H9 (cell line): ENCODE results near the gene SLC2A4. TPM values are rescaled to one million over a fixed set of nuclear protein-coding genes. Genes with fewer than 3 reads are reported as not detected.

ENCODE experiments used
- DNase-seq: peaks from one replicate; pipeline ENCODE4 v3.0.0-alpha.2; 2017
- H2AFZ ChIP-seq: one replicate; pipeline ENCODE4 v1.6.1; 2013; ENCODE audit warnings: mild to moderate bottlenecking, low read length, control low read depth, moderate library complexity
- H2AK5ac ChIP-seq: 2 replicates; pipeline ENCODE4 v1.6.1; 2013; ENCODE audit warnings: low read length, control low read depth, mixed read lengths; ENCODE audit not compliant: insufficient read length
- H2BK120ac ChIP-seq: one replicate; pipeline ENCODE4 v1.6.1; 2013; ENCODE audit warnings: low read depth, mild to moderate bottlenecking, low read length, control low read depth, inconsistent platforms; ENCODE audit not compliant: poor library complexity, severe bottlenecking
- H2BK12ac ChIP-seq: 2 replicates; pipeline ENCODE4 v1.6.1; 2013; ENCODE audit warnings: low read length, control low read depth, mixed read lengths, low read depth; ENCODE audit not compliant: insufficient read length
- H2BK15ac ChIP-seq: 2 replicates; pipeline ENCODE4 v1.6.1; 2013; ENCODE audit warnings: low read depth, low read length, control low read depth
- H2BK20ac ChIP-seq: one replicate; pipeline ENCODE4 v1.6.1; 2013; ENCODE audit warnings: low read depth, mild to moderate bottlenecking, low read length, control low read depth, inconsistent platforms; ENCODE audit not compliant: poor library complexity, severe bottlenecking
- H2BK5ac ChIP-seq: 2 replicates; pipeline ENCODE4 v1.6.1; 2013; ENCODE audit warnings: low read length, control low read depth, mixed read lengths; ENCODE audit not compliant: insufficient read length
- H3K14ac ChIP-seq: 2 replicates; pipeline ENCODE4 v1.6.1; 2013; ENCODE audit warnings: low read length, control low read depth; ENCODE audit not compliant: insufficient read depth
- H3K18ac ChIP-seq: 2 replicates; pipeline ENCODE4 v1.6.1; 2013; ENCODE audit warnings: low read depth, mild to moderate bottlenecking, mixed read lengths, low read length, control low read depth; ENCODE audit not compliant: insufficient read length
- H3K23ac ChIP-seq: 2 replicates; pipeline ENCODE4 v1.6.1; 2013; ENCODE audit warnings: low read length, control low read depth, mixed read lengths, low read depth; ENCODE audit not compliant: insufficient read length
- H3K23me2 ChIP-seq: 2 replicates; pipeline ENCODE4 v1.6.1; 2013; ENCODE audit warnings: low read depth, mild to moderate bottlenecking, mixed read lengths, low read length, control low read depth; ENCODE audit not compliant: insufficient read length, poor library complexity, severe bottlenecking
- H3K27ac ChIP-seq: 2 replicates; pipeline ENCODE4 v1.5.1; 2013; ENCODE audit warnings: low read length, control low read depth, mixed read lengths, low read depth; ENCODE audit not compliant: insufficient read length
- H3K27me3 ChIP-seq: 2 replicates; pipeline ENCODE4 v1.6.1; 2013; ENCODE audit warnings: low read length, control low read depth, inconsistent platforms; ENCODE audit not compliant: insufficient read depth
- H3K4ac ChIP-seq: 2 replicates; pipeline ENCODE4 v1.6.1; 2013; ENCODE audit warnings: low read depth, mild to moderate bottlenecking, control low read depth, inconsistent platforms, low read length, moderate library complexity
- H3K4me1 ChIP-seq: 2 replicates; pipeline ENCODE4 v1.6.1; 2013; ENCODE audit warnings: low read length, control low read depth, inconsistent platforms; ENCODE audit not compliant: insufficient read depth
- H3K4me2 ChIP-seq: 2 replicates; pipeline ENCODE4 v1.6.1; 2013; ENCODE audit warnings: low read length, control low read depth, mixed read lengths; ENCODE audit not compliant: insufficient read length, insufficient read depth
- H3K56ac ChIP-seq: 2 replicates; pipeline ENCODE4 v1.6.1; 2013; ENCODE audit warnings: low read depth, mild to moderate bottlenecking, mixed read lengths, low read length, control low read depth; ENCODE audit not compliant: insufficient read length
- H3K79me1 ChIP-seq: 2 replicates; pipeline ENCODE4 v1.6.1; 2013; ENCODE audit warnings: low read depth, mild to moderate bottlenecking, moderate library complexity, low read length, control low read depth, inconsistent platforms; ENCODE audit not compliant: insufficient read depth, poor library complexity, severe bottlenecking
- H3K79me2 ChIP-seq: 2 replicates; pipeline ENCODE4 v1.6.1; 2013; ENCODE audit warnings: low read length, control low read depth, inconsistent platforms; ENCODE audit not compliant: insufficient read depth
- H3K9ac ChIP-seq: 2 replicates; pipeline ENCODE4 v1.6.1; 2013; ENCODE audit warnings: low read length, control low read depth, mixed read lengths; ENCODE audit not compliant: insufficient read length; ENCODE audit errors: extremely low read depth
- H3K9me3 ChIP-seq: one replicate; pipeline ENCODE4 v1.6.1; 2013; ENCODE audit warnings: low read depth, low read length, inconsistent platforms; ENCODE audit not compliant: control insufficient read depth
- H3T11ph ChIP-seq: one replicate; pipeline ENCODE4 v1.6.1; 2013; ENCODE audit warnings: mild to moderate bottlenecking, low read length, control low read depth, inconsistent platforms
- H4K20me1 ChIP-seq: one replicate; pipeline ENCODE4 v1.6.1; 2013; ENCODE audit not compliant: control insufficient read depth, insufficient read length, insufficient read depth
- H4K5ac ChIP-seq: 2 replicates; pipeline ENCODE4 v1.6.1; 2013; ENCODE audit warnings: low read depth, mild to moderate bottlenecking, mixed read lengths, low read length, control low read depth; ENCODE audit not compliant: insufficient read length
- H4K8ac ChIP-seq: replicated peaks from 2 replicates; pipeline ENCODE4 v1.6.1; 2013; ENCODE audit warnings: low read length, control low read depth, mixed read lengths, low read depth; ENCODE audit not compliant: insufficient read length
- H4K91ac ChIP-seq: 2 replicates; pipeline ENCODE4 v1.6.1; 2013; ENCODE audit warnings: low read depth, mild to moderate bottlenecking, moderate library complexity, mixed read lengths, low read length, control low read depth; ENCODE audit not compliant: insufficient read length
- H3K27ac Mint-ChIP-seq, 3 experiments: 2 replicates in 2 of 3; 3 replicates in 1 of 3; pipeline ENCODE4 v1.8.0; 2020 to 2021; ENCODE audit warnings: mixed read lengths in 3 of 3, mild to moderate bottlenecking in 1 of 3, moderate library complexity in 1 of 3
- H3K27me3 Mint-ChIP-seq: 2 replicates; pipeline ENCODE4 v1.8.0; 2021; ENCODE audit warnings: low read depth, mild to moderate bottlenecking, moderate library complexity, mixed read lengths
- H3K36me3 Mint-ChIP-seq, 3 experiments: 2 replicates in 2 of 3; 3 replicates in 1 of 3; pipeline ENCODE4 v1.8.0; 2020 to 2021; ENCODE audit warnings: low read depth in 3 of 3, mixed read lengths in 3 of 3; ENCODE audit not compliant: insufficient read depth in 1 of 3
- H3K4me1 Mint-ChIP-seq, 2 experiments: 2 replicates each; pipeline ENCODE4 v1.8.0; 2020; ENCODE audit warnings: mixed read lengths in 2 of 2
- H3K4me3 Mint-ChIP-seq, 2 experiments: 2 replicates in 1 of 2; 3 replicates in 1 of 2; pipeline ENCODE4 v1.8.0; 2020 to 2021; ENCODE audit warnings: mild to moderate bottlenecking in 2 of 2, mixed read lengths in 2 of 2, moderate library complexity in 1 of 2
- H3K9me3 Mint-ChIP-seq, 2 experiments: 2 replicates in 1 of 2; 3 replicates in 1 of 2; pipeline ENCODE4 v1.8.0; 2020; ENCODE audit warnings: mild to moderate bottlenecking in 2 of 2, mixed read lengths in 2 of 2, moderate library complexity in 1 of 2
- WGBS: extraction: QIAGEN DNeasy Blood & Tissue Kit; methylation state at CpG from one replicate; pipeline ENCODE4 v1.1.7; 2013; ENCODE audit warnings: missing lambda C conversion rate, low lambda C conversion rate, mixed read lengths; ENCODE audit not compliant: insufficient read length; ENCODE audit errors: extremely low coverage; 5-methylcytosine and 5-hydroxymethylcytosine counted together
- total RNA-seq: library from RNA; stranded (reverse); gene quantifications from 2 replicates; pipeline ENCODE4 v1.2.1, GENCODE V29; 2021
- TF ChIP-seq, protein P1 (sequence below): fragments of 200-600 bp; sonication (generic); conservative IDR thresholded peaks from 3 replicates; pipeline ENCODE4 v1.8.0; 2021; ENCODE audit warnings: antibody characterized with exemption, mild to moderate bottlenecking

Gene SLC2A4
- total RNA-seq, 1 experiment from 2014 or later, result 4.4 TPM

GRCh38 chr17:7304179-7304578 lies 22.7 kb downstream of the SLC2A4 start:
- no CpG with 5 or more reads among the region's 7 CpGs for WGBS
- Histone ChIP-seq H2BK20ac (no peak overlapping the region), H3K27me3 (no peaks in the 10 kb centered on the region), H2BK12ac (no peak overlapping the region), H3K27ac (no peak overlapping the region), H3T11ph (no peak overlapping the region), H3K4ac (no peak overlapping the region), H3K4me1 (peaks cover 2% of the 10 kb centered on the region; the same call in 1 of the 2 replicates), H2AFZ (no peak overlapping the region), H2BK120ac (no peak overlapping the region), H4K20me1 (no peaks in the 10 kb centered on the region), H3K14ac (no peak overlapping the region), H3K23ac (no peak overlapping the region), H3K56ac (no peak overlapping the region), H4K91ac (no peak overlapping the region), H3K79me2 (peaks cover 11% of the 10 kb centered on the region), H3K79me1 (no peaks in the 10 kb centered on the region), H2BK15ac (no peak overlapping the region), H3K23me2 (peaks cover 9% of the 10 kb centered on the region), H4K8ac (no peak overlapping the region), H3K9me3 (no peaks in the 10 kb centered on the region), H3K4me2 (no peak overlapping the region), H4K5ac (no peak overlapping the region), H2AK5ac (no peak overlapping the region), H3K9ac (no peak overlapping the region), H3K18ac (no peak overlapping the region), H2BK5ac (no peak overlapping the region)
- no peak overlapping the region for H3K27ac Mint-ChIP-seq
- H3K9me3 Mint-ChIP-seq, result peaks cover 0 to 6% of the 10 kb centered on the region in 2 experiments; a peak in 1 of 5 replicates
- peaks cover 12% of the 10 kb centered on the region for H3K27me3 Mint-ChIP-seq
- peaks cover 8% of the 10 kb centered on the region in 2 experiments for H3K4me1 Mint-ChIP-seq
- DNase-seq, result no peak
- TF ChIP-seq, protein P1, sequence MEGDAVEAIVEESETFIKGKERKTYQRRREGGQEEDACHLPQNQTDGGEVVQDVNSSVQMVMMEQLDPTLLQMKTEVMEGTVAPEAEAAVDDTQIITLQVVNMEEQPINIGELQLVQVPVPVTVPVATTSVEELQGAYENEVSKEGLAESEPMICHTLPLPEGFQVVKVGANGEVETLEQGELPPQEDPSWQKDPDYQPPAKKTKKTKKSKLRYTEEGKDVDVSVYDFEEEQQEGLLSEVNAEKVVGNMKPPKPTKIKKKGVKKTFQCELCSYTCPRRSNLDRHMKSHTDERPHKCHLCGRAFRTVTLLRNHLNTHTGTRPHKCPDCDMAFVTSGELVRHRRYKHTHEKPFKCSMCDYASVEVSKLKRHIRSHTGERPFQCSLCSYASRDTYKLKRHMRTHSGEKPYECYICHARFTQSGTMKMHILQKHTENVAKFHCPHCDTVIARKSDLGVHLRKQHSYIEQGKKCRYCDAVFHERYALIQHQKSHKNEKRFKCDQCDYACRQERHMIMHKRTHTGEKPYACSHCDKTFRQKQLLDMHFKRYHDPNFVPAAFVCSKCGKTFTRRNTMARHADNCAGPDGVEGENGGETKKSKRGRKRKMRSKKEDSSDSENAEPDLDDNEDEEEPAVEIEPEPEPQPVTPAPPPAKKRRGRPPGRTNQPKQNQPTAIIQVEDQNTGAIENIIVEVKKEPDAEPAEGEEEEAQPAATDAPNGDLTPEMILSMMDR, result no peak
- peaks cover 2 to 10% (median 7%) of the 10 kb centered on the region in 3 experiments; a peak in 6 of 7 replicates for H3K36me3 Mint-ChIP-seq
- H3K4me3 Mint-ChIP-seq, result no peak overlapping the region
